H9 (cell line): ENCODE measurements around the gene HMCN1. TPM values are rescaled to one million over a fixed set of nuclear protein-coding genes. Genes with fewer than 3 reads are reported as not detected.

Source experiments
- DNase-seq: peaks from one replicate; pipeline ENCODE4 v3.0.0-alpha.2; 2017
- H2AFZ ChIP-seq: one replicate; pipeline ENCODE4 v1.6.1; 2013; ENCODE audit warnings: mild to moderate bottlenecking, low read length, control low read depth, moderate library complexity
- H2AK5ac ChIP-seq: 2 replicates; pipeline ENCODE4 v1.6.1; 2013; ENCODE audit warnings: low read length, control low read depth, mixed read lengths; ENCODE audit not compliant: insufficient read length
- H2BK120ac ChIP-seq: one replicate; pipeline ENCODE4 v1.6.1; 2013; ENCODE audit warnings: low read depth, mild to moderate bottlenecking, low read length, control low read depth, inconsistent platforms; ENCODE audit not compliant: poor library complexity, severe bottlenecking
- H2BK12ac ChIP-seq: 2 replicates; pipeline ENCODE4 v1.6.1; 2013; ENCODE audit warnings: low read length, control low read depth, mixed read lengths, low read depth; ENCODE audit not compliant: insufficient read length
- H2BK15ac ChIP-seq: 2 replicates; pipeline ENCODE4 v1.6.1; 2013; ENCODE audit warnings: low read depth, low read length, control low read depth
- H2BK20ac ChIP-seq: one replicate; pipeline ENCODE4 v1.6.1; 2013; ENCODE audit warnings: low read depth, mild to moderate bottlenecking, low read length, control low read depth, inconsistent platforms; ENCODE audit not compliant: poor library complexity, severe bottlenecking
- H2BK5ac ChIP-seq: 2 replicates; pipeline ENCODE4 v1.6.1; 2013; ENCODE audit warnings: low read length, control low read depth, mixed read lengths; ENCODE audit not compliant: insufficient read length
- H3K14ac ChIP-seq: 2 replicates; pipeline ENCODE4 v1.6.1; 2013; ENCODE audit warnings: low read length, control low read depth; ENCODE audit not compliant: insufficient read depth
- H3K18ac ChIP-seq: 2 replicates; pipeline ENCODE4 v1.6.1; 2013; ENCODE audit warnings: low read depth, mild to moderate bottlenecking, mixed read lengths, low read length, control low read depth; ENCODE audit not compliant: insufficient read length
- H3K23ac ChIP-seq: 2 replicates; pipeline ENCODE4 v1.6.1; 2013; ENCODE audit warnings: low read length, control low read depth, mixed read lengths, low read depth; ENCODE audit not compliant: insufficient read length
- H3K23me2 ChIP-seq: 2 replicates; pipeline ENCODE4 v1.6.1; 2013; ENCODE audit warnings: low read depth, mild to moderate bottlenecking, mixed read lengths, low read length, control low read depth; ENCODE audit not compliant: insufficient read length, poor library complexity, severe bottlenecking
- H3K27ac ChIP-seq: 2 replicates; pipeline ENCODE4 v1.5.1; 2013; ENCODE audit warnings: low read length, control low read depth, mixed read lengths, low read depth; ENCODE audit not compliant: insufficient read length
- H3K27me3 ChIP-seq: 2 replicates; pipeline ENCODE4 v1.6.1; 2013; ENCODE audit warnings: low read length, control low read depth, inconsistent platforms; ENCODE audit not compliant: insufficient read depth
- H3K4ac ChIP-seq: 2 replicates; pipeline ENCODE4 v1.6.1; 2013; ENCODE audit warnings: low read depth, mild to moderate bottlenecking, control low read depth, inconsistent platforms, low read length, moderate library complexity
- H3K4me1 ChIP-seq: 2 replicates; pipeline ENCODE4 v1.6.1; 2013; ENCODE audit warnings: low read length, control low read depth, inconsistent platforms; ENCODE audit not compliant: insufficient read depth
- H3K4me2 ChIP-seq: 2 replicates; pipeline ENCODE4 v1.6.1; 2013; ENCODE audit warnings: low read length, control low read depth, mixed read lengths; ENCODE audit not compliant: insufficient read length, insufficient read depth
- H3K56ac ChIP-seq: 2 replicates; pipeline ENCODE4 v1.6.1; 2013; ENCODE audit warnings: low read depth, mild to moderate bottlenecking, mixed read lengths, low read length, control low read depth; ENCODE audit not compliant: insufficient read length
- H3K79me1 ChIP-seq: 2 replicates; pipeline ENCODE4 v1.6.1; 2013; ENCODE audit warnings: low read depth, mild to moderate bottlenecking, moderate library complexity, low read length, control low read depth, inconsistent platforms; ENCODE audit not compliant: insufficient read depth, poor library complexity, severe bottlenecking
- H3K79me2 ChIP-seq: 2 replicates; pipeline ENCODE4 v1.6.1; 2013; ENCODE audit warnings: low read length, control low read depth, inconsistent platforms; ENCODE audit not compliant: insufficient read depth
- H3K9ac ChIP-seq: 2 replicates; pipeline ENCODE4 v1.6.1; 2013; ENCODE audit warnings: low read length, control low read depth, mixed read lengths; ENCODE audit not compliant: insufficient read length; ENCODE audit errors: extremely low read depth
- H3K9me3 ChIP-seq: one replicate; pipeline ENCODE4 v1.6.1; 2013; ENCODE audit warnings: low read depth, low read length, inconsistent platforms; ENCODE audit not compliant: control insufficient read depth
- H3T11ph ChIP-seq: one replicate; pipeline ENCODE4 v1.6.1; 2013; ENCODE audit warnings: mild to moderate bottlenecking, low read length, control low read depth, inconsistent platforms
- H4K20me1 ChIP-seq: one replicate; pipeline ENCODE4 v1.6.1; 2013; ENCODE audit not compliant: control insufficient read depth, insufficient read length, insufficient read depth
- H4K5ac ChIP-seq: 2 replicates; pipeline ENCODE4 v1.6.1; 2013; ENCODE audit warnings: low read depth, mild to moderate bottlenecking, mixed read lengths, low read length, control low read depth; ENCODE audit not compliant: insufficient read length
- H4K8ac ChIP-seq: replicated peaks from 2 replicates; pipeline ENCODE4 v1.6.1; 2013; ENCODE audit warnings: low read length, control low read depth, mixed read lengths, low read depth; ENCODE audit not compliant: insufficient read length
- H4K91ac ChIP-seq: 2 replicates; pipeline ENCODE4 v1.6.1; 2013; ENCODE audit warnings: low read depth, mild to moderate bottlenecking, moderate library complexity, mixed read lengths, low read length, control low read depth; ENCODE audit not compliant: insufficient read length
- H3K27ac Mint-ChIP-seq, 3 experiments: 2 replicates in 2 of 3; 3 replicates in 1 of 3; pipeline ENCODE4 v1.8.0; 2020 to 2021; ENCODE audit warnings: mixed read lengths in 3 of 3, mild to moderate bottlenecking in 1 of 3, moderate library complexity in 1 of 3
- H3K27me3 Mint-ChIP-seq: 2 replicates; pipeline ENCODE4 v1.8.0; 2021; ENCODE audit warnings: low read depth, mild to moderate bottlenecking, moderate library complexity, mixed read lengths
- H3K36me3 Mint-ChIP-seq, 3 experiments: 2 replicates in 2 of 3; 3 replicates in 1 of 3; pipeline ENCODE4 v1.8.0; 2020 to 2021; ENCODE audit warnings: low read depth in 3 of 3, mixed read lengths in 3 of 3; ENCODE audit not compliant: insufficient read depth in 1 of 3
- H3K4me1 Mint-ChIP-seq, 2 experiments: 2 replicates each; pipeline ENCODE4 v1.8.0; 2020; ENCODE audit warnings: mixed read lengths in 2 of 2
- H3K4me3 Mint-ChIP-seq, 2 experiments: 2 replicates in 1 of 2; 3 replicates in 1 of 2; pipeline ENCODE4 v1.8.0; 2020 to 2021; ENCODE audit warnings: mild to moderate bottlenecking in 2 of 2, mixed read lengths in 2 of 2, moderate library complexity in 1 of 2
- H3K9me3 Mint-ChIP-seq, 2 experiments: 2 replicates in 1 of 2; 3 replicates in 1 of 2; pipeline ENCODE4 v1.8.0; 2020; ENCODE audit warnings: mild to moderate bottlenecking in 2 of 2, mixed read lengths in 2 of 2, moderate library complexity in 1 of 2
- WGBS: extraction: QIAGEN DNeasy Blood & Tissue Kit; methylation state at CpG from one replicate; pipeline ENCODE4 v1.1.7; 2013; ENCODE audit warnings: missing lambda C conversion rate, low lambda C conversion rate, mixed read lengths; ENCODE audit not compliant: insufficient read length; ENCODE audit errors: extremely low coverage; 5-methylcytosine and 5-hydroxymethylcytosine counted together
- total RNA-seq: library from RNA; stranded (reverse); gene quantifications from 2 replicates; pipeline ENCODE4 v1.2.1, GENCODE V29; 2021
- TF ChIP-seq, protein P1 (sequence below): fragments of 200-600 bp; sonication (generic); conservative IDR thresholded peaks from 3 replicates; pipeline ENCODE4 v1.8.0; 2021; ENCODE audit warnings: antibody characterized with exemption, mild to moderate bottlenecking

Gene HMCN1
- total RNA-seq, 1 experiment from 2014 or later, result 3.3 TPM

DNA sequence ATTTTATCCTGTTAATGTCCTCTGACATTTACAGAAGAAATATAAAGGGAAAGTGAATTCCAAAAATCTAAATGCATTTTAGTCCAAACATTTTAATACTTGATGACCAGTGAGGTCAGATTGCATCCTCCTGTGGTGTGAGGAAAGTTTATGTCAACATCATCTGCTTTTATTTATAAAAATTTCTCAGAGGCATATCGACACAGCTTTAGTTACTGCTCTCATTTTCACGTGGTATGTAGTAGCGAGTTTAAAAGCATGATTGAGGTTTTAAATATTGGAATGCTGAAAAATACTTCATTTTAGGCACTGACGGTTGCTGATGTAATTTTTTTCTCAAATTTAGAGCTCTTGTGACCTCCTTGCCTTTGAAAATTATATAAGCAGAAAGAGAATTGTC lies 234.8 kb downstream of the HMCN1 start:
- Histone ChIP-seq H3K27me3 (no peaks in the 10 kb centered on the region), H2BK12ac (no peak overlapping the region), H2AFZ (no peak overlapping the region), H4K20me1 (no peaks in the 10 kb centered on the region), H3K23ac (no peak overlapping the region), H2BK20ac (no peak overlapping the region), H3T11ph (no peak overlapping the region), H3K23me2 (no peaks in the 10 kb centered on the region), H2BK120ac (no peak overlapping the region), H3K4me1 (peaks cover 2% of the 10 kb centered on the region; the same call in 1 of the 2 replicates), H2BK15ac (no peak overlapping the region), H2BK5ac (no peak overlapping the region), H3K9ac (no peak overlapping the region), H4K5ac (no peak overlapping the region), H3K18ac (no peak overlapping the region), H3K27ac (no peak overlapping the region), H3K4me2 (no peak overlapping the region), H3K4ac (no peak overlapping the region), H2AK5ac (no peak overlapping the region), H3K9me3 (no peaks in the 10 kb centered on the region), H3K79me1 (no peaks in the 10 kb centered on the region), H3K79me2 (no peaks in the 10 kb centered on the region), H4K8ac (no peak overlapping the region), H3K56ac (no peak overlapping the region), H3K14ac (no peak overlapping the region), H4K91ac (no peak overlapping the region)
- Mint-ChIP-seq H3K4me3 (no peak overlapping the region), H3K4me1 (peaks cover 11 to 19% of the 10 kb centered on the region in 2 experiments), H3K9me3 (no peaks in the 10 kb centered on the region), H3K36me3 (0 out of 7 replicates have a peak, but pooled peaks cover 0 to 2% (median 0%) of the 10 kb centered on the region in 3 experiments), H3K27ac (no peak overlapping the region), H3K27me3 (no peaks in the 10 kb centered on the region)
- no CpG with 5 or more reads among the region's 4 CpGs for WGBS
- no peak for DNase-seq
- TF ChIP-seq, protein P1, sequence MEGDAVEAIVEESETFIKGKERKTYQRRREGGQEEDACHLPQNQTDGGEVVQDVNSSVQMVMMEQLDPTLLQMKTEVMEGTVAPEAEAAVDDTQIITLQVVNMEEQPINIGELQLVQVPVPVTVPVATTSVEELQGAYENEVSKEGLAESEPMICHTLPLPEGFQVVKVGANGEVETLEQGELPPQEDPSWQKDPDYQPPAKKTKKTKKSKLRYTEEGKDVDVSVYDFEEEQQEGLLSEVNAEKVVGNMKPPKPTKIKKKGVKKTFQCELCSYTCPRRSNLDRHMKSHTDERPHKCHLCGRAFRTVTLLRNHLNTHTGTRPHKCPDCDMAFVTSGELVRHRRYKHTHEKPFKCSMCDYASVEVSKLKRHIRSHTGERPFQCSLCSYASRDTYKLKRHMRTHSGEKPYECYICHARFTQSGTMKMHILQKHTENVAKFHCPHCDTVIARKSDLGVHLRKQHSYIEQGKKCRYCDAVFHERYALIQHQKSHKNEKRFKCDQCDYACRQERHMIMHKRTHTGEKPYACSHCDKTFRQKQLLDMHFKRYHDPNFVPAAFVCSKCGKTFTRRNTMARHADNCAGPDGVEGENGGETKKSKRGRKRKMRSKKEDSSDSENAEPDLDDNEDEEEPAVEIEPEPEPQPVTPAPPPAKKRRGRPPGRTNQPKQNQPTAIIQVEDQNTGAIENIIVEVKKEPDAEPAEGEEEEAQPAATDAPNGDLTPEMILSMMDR, result no peak
